Loucy (cell line): ENCODE measurements around the gene RRP1B.

Experiments used
- H2AFZ ChIP-seq: fragments of 200-600 bp; sonication (generic); 2 replicates; pipeline ENCODE4 v1.6.0; 2016; ENCODE audit warnings: antibody characterized with exemption, mild to moderate bottlenecking, low read length, moderate library complexity
- H3F3A ChIP-seq: fragments of 200-600 bp; 2 replicates; pipeline ENCODE4 v1.6.0; 2016; ENCODE audit warnings: antibody characterized with exemption, low read depth, mild to moderate bottlenecking
- H3K27me3 ChIP-seq: fragments of 200-600 bp; sonication (generic); 2 replicates; pipeline ENCODE4 v1.6.1; 2014; ENCODE audit warnings: low read length, mild to moderate bottlenecking; ENCODE audit not compliant: insufficient read depth, poor library complexity, severe bottlenecking
- H3K36me3 ChIP-seq: fragments of 200-600 bp; sonication (generic); 2 replicates; pipeline ENCODE4 v1.6.1; 2016; ENCODE audit warnings: low read length; ENCODE audit not compliant: insufficient read depth
- H3K4me1 ChIP-seq: fragments of 200-600 bp; sonication (generic); 2 replicates; pipeline ENCODE4 v1.5.1; 2014; ENCODE audit warnings: low read length, mild to moderate bottlenecking; ENCODE audit not compliant: insufficient read depth, poor library complexity, severe bottlenecking
- H3K4me2 ChIP-seq: fragments of 200-600 bp; sonication (generic); 2 replicates; pipeline ENCODE4 v1.6.0; 2014; ENCODE audit warnings: antibody characterized with exemption, low read length, low read depth, mild to moderate bottlenecking; ENCODE audit not compliant: poor library complexity, severe bottlenecking
- H3K4me3 ChIP-seq: fragments of 200-600 bp; sonication (generic); 2 replicates; pipeline ENCODE4 v1.5.1; 2014; ENCODE audit warnings: low read length, mild to moderate bottlenecking, mixed read lengths; ENCODE audit not compliant: poor library complexity, severe bottlenecking
- H3K79me2 ChIP-seq: fragments of 200-600 bp; sonication (generic); 2 replicates; pipeline ENCODE4 v1.6.1; 2014; ENCODE audit warnings: low read length; ENCODE audit not compliant: insufficient read depth
- H3K9ac ChIP-seq: fragments of 200-600 bp; sonication (generic); 2 replicates; pipeline ENCODE4 v1.6.0; 2014; ENCODE audit warnings: mild to moderate bottlenecking, low read depth, low read length, moderate library complexity; ENCODE audit not compliant: poor library complexity, severe bottlenecking
- H3K9me2 ChIP-seq: fragments of 200-600 bp; sonication (generic); replicated peaks from 2 replicates; pipeline ENCODE4 v1.6.1; 2016; ENCODE audit warnings: low read depth, low read length, mixed read lengths
- H3K9me3 ChIP-seq: fragments of 200-600 bp; sonication (generic); 2 replicates; pipeline ENCODE4 v1.6.1; 2014; ENCODE audit warnings: mild to moderate bottlenecking, antibody characterized with exemption, low read length, low read depth; ENCODE audit not compliant: insufficient read depth
- H4K20me1 ChIP-seq: fragments of 200-600 bp; sonication (generic); 2 replicates; pipeline ENCODE4 v1.6.0; 2014; ENCODE audit warnings: antibody characterized with exemption, low read length, mild to moderate bottlenecking; ENCODE audit not compliant: insufficient read depth, poor library complexity, severe bottlenecking
- EZH2phosphoT487 ChIP-seq: fragments of 200-600 bp; IDR thresholded peaks from 2 replicates; pipeline ENCODE4 v1.6.1; 2018; ENCODE audit warnings: antibody characterized with exemption, mild to moderate bottlenecking, moderate library complexity, borderline replicate concordance
- TF ChIP-seq, protein P1 (sequence below): fragments of 200-600 bp; sonication (generic); conservative IDR thresholded peaks from 2 replicates; pipeline ENCODE4 v1.5.1; 2014; ENCODE audit warnings: mild to moderate bottlenecking, antibody characterized with exemption, low read length

RRP1B gene, protein sequence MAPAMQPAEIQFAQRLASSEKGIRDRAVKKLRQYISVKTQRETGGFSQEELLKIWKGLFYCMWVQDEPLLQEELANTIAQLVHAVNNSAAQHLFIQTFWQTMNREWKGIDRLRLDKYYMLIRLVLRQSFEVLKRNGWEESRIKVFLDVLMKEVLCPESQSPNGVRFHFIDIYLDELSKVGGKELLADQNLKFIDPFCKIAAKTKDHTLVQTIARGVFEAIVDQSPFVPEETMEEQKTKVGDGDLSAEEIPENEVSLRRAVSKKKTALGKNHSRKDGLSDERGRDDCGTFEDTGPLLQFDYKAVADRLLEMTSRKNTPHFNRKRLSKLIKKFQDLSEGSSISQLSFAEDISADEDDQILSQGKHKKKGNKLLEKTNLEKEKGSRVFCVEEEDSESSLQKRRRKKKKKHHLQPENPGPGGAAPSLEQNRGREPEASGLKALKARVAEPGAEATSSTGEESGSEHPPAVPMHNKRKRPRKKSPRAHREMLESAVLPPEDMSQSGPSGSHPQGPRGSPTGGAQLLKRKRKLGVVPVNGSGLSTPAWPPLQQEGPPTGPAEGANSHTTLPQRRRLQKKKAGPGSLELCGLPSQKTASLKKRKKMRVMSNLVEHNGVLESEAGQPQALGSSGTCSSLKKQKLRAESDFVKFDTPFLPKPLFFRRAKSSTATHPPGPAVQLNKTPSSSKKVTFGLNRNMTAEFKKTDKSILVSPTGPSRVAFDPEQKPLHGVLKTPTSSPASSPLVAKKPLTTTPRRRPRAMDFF

DNA sequence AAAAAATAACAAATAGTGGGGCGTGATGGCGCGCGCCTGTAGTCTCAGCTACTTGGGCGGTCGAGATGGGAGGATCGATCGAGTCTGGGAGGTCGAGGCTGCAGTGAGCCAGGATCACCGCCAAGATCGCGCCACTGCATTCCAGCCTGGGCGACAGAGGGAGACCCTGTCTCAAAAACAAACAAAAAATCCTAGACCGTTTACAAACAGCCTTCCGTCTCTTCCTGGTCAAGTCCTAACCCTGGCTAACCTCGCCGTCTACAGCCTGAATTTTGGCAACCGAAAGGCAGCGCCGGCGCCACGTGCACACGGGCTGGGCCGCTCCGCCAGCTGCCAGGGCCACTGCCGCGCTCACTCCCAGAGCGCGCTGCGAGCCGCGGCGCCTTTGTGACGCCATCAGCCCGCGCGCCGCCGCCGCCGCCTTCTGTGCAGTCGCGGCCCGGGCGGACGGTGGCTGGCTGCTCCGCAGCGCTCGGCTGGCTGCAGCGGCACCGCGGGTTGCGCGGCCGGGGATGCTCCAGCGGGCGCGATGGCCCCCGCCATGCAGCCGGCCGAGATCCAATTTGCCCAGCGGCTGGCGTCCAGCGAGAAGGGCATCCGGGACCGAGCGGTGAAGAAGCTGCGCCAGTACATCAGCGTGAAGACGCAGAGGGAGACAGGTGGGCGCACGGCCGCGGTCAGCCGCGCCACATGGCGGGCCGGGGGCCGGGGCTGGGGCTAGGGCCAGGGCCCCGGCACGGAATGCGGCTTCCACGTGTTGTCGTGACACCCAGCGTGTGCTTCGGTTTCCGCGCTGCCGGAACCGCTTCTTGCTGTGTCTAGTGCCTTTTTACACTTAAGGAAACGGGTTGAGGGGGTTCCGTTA is at the start of gene RRP1B, which contains the start of gene HSF2BP:
TSS of gene RRP1B (plus strand) at position 425 of the 865 bp plus-strand sequence. CDS start at position 530, 105 bp downstream.
TSS of gene HSF2BP (minus strand) at position 353 of the 865 bp plus-strand sequence. CDS start 1,392 bp downstream, outside the sequence.
- H3K4me2 ChIP-seq: peak within 1 kb of the TSS; percentile 77
- peak within 1 kb of the TSS; percentile 89 for H3K9ac ChIP-seq
- H3K4me1 ChIP-seq: peaks cover 49% of the 10 kb centered on the region
- peaks cover 60% of the 10 kb centered on the region for H3K79me2 ChIP-seq
- no peaks in the 10 kb centered on the region for H3K27me3 ChIP-seq
- TF ChIP-seq, protein P1, sequence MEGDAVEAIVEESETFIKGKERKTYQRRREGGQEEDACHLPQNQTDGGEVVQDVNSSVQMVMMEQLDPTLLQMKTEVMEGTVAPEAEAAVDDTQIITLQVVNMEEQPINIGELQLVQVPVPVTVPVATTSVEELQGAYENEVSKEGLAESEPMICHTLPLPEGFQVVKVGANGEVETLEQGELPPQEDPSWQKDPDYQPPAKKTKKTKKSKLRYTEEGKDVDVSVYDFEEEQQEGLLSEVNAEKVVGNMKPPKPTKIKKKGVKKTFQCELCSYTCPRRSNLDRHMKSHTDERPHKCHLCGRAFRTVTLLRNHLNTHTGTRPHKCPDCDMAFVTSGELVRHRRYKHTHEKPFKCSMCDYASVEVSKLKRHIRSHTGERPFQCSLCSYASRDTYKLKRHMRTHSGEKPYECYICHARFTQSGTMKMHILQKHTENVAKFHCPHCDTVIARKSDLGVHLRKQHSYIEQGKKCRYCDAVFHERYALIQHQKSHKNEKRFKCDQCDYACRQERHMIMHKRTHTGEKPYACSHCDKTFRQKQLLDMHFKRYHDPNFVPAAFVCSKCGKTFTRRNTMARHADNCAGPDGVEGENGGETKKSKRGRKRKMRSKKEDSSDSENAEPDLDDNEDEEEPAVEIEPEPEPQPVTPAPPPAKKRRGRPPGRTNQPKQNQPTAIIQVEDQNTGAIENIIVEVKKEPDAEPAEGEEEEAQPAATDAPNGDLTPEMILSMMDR: no peak
- TF ChIP-seq EZH2phosphoT487: no peak
- H3K36me3 ChIP-seq: peaks cover 7% of the 10 kb centered on the region; the same call in 1 of the 2 replicates
- H4K20me1 ChIP-seq: peaks cover 33% of the 10 kb centered on the region
- no peaks in the 10 kb centered on the region for H3K9me3 ChIP-seq
- no peaks in the 10 kb centered on the region for H3K9me2 ChIP-seq
- no peaks in the 10 kb centered on the region; the same call in 1 of the 2 replicates for H3F3A ChIP-seq
- peak within 1 kb of the TSS; percentile 97 for H3K4me3 ChIP-seq
- H2AFZ ChIP-seq: peak within 1 kb of the TSS; percentile 84

DNA sequence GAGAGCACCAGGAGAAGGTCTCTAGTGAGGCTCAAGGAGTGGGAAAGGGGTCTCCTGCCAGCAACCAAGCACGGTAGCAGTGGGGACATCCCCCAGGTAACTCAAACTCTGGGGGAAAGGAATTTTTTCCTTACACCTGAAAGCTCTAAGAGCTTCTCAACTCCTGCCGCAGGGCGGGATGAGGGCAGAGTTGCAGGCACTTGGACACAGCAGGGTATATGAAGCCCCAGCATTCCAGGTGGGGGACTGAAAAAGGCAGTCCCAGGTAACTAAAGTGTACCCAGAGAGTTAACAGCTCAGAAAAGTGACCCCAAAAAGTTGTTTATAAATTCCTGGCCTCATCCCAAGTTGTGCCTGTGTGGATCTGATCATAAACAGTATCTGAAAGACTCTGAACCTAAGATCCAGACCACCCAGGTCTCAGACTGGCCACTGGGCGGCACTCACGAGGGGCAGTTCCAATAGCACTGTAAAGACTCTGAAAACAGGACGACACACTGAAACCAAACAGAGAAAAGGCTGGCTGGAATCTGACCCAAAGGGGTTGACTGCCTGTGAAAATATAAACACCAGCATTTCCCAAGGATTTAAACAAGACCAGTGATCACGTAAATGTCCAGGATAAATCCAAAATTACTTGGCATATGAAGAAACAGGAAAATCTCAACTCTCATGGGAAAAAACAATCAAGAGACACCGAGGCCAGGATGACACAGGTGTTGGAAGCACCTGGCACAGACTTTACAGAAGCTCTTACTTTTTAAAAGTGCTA is 47.6 kb upstream of the RRP1B start:
- TF ChIP-seq, protein P1: peak; percentile 74
- TF ChIP-seq EZH2phosphoT487: no peak
- Histone ChIP-seq H3K4me3 (no peak overlapping the region), H2AFZ (no peak overlapping the region), H3F3A (no peaks in the 10 kb centered on the region), H3K36me3 (no peaks in the 10 kb centered on the region), H3K9me3 (no peaks in the 10 kb centered on the region), H3K79me2 (no peaks in the 10 kb centered on the region), H3K9me2 (no peaks in the 10 kb centered on the region), H3K4me2 (no peak overlapping the region), H4K20me1 (no peaks in the 10 kb centered on the region), H3K4me1 (no peaks in the 10 kb centered on the region), H3K27me3 (no peaks in the 10 kb centered on the region), H3K9ac (no peak overlapping the region)
